Measurements from ENCODE around the gene OMA1.
A peak's percentile ranks its signal among the peaks of the same experiment; 100 is the strongest.
"Not testable (repeated sequence)": the region's sequence is repeated elsewhere in the genome, so short reads cannot be mapped to it uniquely, and the experiment has no call there.

The OMA1 gene

DNA sequence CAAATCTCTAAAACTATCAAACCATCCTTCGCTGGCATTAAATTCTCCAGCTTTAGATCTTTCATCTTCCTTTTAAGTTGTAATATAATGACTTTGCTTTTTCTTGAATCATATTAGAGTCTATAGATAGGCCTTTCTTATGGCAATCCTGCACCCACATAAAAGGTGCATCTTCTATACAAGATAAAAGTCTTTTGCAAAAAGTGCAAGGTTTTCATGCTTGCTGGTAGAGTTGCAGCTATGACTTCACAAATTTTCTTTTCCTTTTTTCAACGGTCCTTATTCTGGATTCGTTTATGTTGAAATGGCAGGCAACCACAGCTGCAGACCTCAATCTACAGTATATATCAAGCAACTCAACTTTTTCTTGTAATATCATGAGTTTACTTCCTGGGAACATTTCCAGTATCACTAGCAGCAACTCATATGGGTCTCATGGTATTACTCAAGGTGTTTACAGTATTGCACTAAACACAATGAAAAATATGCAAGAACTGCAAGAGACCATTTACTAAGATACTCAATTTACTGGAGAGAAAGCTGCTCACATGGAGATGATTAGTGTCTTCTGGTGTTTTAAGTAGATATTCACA, 22.1 kb downstream of the OMA1 start:
- no peak for DNase-seq

- peak; percentile 25 for DNase-seq
These were observed 30.6 kb downstream of the OMA1 start for GRCh38 chr1:58515794-58516401.

- DNase-seq, result no peak
These were observed 32.6 kb downstream of the OMA1 start for GRCh38 chr1:58513956-58514355.

DNA sequence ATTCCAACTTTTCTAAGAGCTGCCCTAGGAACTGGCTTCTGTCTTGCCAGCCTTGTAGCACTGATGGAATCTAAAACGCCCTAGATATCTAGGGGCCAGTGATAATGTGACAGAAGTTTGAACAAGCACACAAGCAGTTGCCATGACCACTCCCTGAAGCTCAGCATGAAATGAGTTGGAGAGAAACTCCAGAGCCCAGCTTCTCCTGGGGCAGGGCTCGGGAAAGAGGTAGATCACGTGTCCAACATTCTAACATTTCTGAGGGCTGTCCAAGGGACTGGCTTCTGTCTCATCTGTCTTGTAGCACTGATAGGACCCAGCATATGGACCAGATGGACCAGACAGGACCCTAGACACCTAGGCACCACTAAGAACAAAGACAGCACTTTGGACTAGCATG, 37.9 kb downstream of the OMA1 start:
- no peak for DNase-seq

GRCh38 chr1:58505286-58505685, 41.2 kb downstream of the OMA1 start:
- DNase-seq, result no peak

- no peak for DNase-seq
These were observed 44.0 kb downstream of the OMA1 start for GRCh38 chr1:58502519-58502918.

- DNase-seq, result no peak
These were observed 46.5 kb downstream of the OMA1 start for GRCh38 chr1:58500043-58500442.

- no peak for DNase-seq
These were observed 49.0 kb downstream of the OMA1 start for GRCh38 chr1:58497499-58497898.

DNA sequence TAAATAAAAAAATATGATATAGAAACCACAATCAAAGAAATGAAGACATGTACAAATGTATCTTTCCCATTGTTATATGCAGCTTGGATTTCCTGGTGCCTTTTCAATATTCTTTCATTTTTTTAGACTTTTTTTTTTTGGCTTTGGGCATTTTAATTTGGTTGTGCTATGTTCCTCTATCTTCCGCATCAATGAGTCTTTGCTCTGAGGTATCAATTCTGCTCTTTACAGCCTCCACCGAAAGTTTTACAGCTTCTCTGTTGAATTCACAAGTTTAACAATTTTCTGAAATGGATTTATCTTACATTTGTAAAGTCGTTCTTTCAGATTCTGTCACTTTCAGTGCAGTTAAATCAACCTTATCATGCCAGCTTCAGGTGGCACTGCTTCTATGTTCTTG, 50.5 kb downstream of the OMA1 start:
- no peak for DNase-seq

GRCh38 chr1:58488914-58489313, 57.6 kb downstream of the OMA1 start:
- DNase-seq, result not testable (repeated sequence)

- DNase-seq, result no peak
These were observed 59.5 kb downstream of the OMA1 start for GRCh38 chr1:58487002-58487401.

GRCh38 chr1:58481962-58482361, 64.6 kb downstream of the OMA1 start:
- no peak for DNase-seq

DNA sequence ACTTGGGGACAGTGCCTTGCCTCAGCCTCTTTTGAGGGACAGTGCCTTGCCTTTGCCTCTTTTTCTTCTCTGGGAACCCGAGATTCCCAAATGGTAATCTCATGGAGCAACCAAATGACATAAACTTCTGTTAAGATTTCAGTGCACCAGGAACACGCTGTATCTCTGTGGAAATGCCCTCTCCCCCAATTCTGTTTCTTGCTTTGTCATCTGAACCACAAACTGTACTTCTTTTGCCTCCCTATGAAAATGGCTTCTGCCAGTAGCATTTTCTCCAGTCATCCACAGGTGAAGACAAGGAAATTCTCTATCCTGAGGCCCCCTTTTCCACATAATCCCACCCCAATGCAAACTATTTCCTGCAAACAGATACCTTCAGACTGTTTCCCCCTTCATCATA, 66.3 kb downstream of the OMA1 start:
- no peak for DNase-seq

DNA sequence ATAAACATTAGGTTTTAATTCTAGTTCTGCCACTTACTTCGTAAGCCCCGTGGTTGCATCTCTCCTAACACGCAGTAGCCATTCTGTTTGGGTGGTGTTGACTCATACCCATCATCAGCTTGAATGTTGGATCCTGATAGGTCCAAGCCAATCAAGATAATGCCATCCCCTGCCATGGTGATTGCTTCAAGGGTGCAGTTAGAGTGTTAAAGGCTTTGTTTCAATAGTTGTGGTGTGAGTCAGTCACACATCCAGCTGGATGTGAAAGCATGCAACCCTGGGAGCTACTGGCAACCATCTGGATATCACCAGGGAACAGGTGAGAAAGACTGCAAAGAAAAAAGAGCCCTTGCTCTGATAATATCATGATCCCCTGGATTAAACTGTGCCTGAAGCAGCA, 69.1 kb downstream of the OMA1 start:
- DNase-seq, result peak; percentile 62

- no peak for DNase-seq
These were observed 70.3 kb downstream of the OMA1 start for GRCh38 chr1:58476179-58476578.

DNA sequence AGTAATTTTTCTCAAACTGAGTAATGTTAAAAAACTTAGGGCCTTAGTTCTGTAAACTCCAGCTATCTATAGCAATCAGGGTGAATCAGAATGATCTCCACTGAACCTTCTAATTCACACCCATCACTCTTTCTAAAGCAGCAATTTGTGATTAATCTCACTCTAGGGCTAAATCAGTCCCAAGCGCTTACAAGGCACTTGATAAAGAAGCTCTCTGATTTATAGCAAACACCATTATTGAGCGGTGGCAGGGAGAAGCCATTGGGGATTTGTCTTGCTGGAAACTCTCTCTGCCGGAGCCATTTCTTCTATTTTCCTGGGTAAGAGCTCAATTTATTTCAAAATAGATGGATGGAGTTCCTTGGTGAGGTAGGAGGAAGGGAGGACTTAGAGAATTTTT, 77.0 kb downstream of the OMA1 start:
- no peak for DNase-seq

DNA sequence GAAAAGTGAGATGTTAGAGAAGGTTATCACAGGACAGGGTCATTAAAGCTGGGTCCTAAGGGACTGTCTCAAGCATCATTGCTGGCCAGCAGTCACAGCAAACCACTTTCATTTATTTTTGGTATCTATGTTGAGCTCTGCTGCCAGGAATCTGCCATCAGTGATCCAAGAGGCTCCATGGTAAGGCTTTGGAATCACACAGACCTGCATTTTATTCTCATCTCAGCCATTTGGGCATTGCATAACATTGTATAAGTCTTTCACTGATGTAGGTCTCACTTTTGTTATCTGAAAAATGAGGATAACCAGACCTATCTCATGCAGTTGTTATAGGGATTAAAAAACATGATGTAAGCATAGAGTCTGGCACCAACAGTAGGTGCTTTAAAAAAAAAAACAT, 77.5 kb downstream of the OMA1 start:
- no peak for DNase-seq

DNA sequence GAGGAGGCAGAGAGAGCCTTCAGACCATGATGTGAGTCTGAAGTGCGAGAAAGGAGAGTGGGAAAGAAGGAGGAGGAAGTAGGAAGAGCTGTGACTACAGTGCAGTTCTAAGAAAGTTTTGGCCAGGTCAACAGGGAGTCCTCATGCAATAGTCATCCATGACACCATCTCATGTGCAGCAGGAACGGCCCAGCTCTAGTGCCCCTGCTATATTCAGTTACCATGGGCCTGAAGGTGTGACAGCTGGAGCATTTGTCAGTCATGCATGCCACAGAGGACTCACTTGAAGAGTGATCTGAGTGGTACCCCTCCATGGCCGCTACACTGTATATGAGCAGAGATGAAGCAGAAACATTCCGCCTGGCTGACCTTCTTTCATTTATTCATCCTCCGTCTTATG, 77.9 kb downstream of the OMA1 start:
- no peak for DNase-seq

DNA sequence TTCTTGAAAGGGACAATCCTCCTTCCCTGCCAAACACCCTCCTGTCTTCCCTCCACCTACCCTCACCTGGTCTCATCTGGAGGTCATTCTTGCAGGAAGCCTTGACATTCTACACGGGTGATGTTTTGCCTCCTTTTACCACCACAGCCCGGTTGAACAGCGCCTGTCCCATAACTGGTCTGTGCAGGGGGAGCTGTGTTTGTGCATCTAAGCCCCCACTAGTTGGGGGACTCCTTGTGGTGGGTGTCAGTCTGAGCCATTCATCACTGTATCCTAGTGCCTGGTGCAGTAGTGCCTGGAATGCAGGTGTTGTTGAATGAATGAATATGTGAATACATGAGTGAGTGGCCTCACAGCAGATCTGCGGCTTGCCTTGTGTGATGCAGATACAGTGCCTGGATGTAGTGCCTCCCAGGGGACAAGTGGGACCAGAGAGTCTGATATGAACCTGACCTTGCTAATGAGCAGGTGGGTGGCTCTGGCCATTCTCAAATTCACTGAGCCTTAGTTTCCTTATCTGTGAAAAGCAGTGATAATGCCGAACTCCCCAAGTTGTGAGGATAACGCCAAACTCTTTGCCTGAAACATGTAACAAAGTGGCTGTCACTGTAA, 79.8 kb downstream of the OMA1 start:
- DNase-seq, result no peak

GRCh38 chr1:58465825-58466629, 80.5 kb downstream of the OMA1 start:
- no peak for DNase-seq

DNA sequence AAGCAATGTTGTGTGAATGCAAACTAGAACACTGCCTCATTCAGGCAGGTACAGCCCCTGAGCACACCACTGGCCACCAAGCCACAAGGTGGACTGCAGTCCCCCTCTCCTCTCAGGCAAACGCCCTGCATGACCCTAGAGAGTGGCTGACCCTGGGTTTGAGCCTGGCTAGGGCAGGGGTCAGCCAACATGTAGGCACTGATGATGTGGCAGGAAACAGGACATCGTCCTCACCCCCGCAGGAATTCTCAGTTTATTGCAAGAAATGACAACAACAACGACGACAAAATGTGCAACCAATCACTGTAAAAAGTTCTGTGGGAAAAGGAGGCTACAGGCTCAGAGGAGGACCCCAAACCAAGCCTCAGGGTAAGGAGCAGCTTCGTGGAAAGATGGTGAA, 81.3 kb downstream of the OMA1 start:
- no peak for DNase-seq

DNA sequence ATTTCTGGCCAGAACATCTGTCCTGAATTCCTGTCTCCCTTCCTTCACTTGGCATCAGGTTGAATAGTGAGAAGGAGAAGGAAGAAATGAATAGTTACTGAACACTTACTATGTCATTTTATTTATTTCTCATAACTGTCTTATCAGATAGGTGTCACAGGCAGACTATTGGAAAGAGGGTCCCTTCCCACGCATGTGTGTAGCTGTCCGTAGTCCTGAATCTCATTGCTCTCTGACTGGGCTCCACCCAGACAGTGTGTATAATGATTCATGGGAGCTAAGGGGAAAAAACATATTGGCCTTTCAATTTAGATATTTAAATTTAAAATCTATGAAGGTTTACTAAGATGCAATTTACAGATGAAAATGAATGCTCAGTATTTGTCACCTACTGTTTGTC, 86.1 kb downstream of the OMA1 start:
- peak; percentile 33 for DNase-seq

GRCh38 chr1:58459911-58460310, 86.6 kb downstream of the OMA1 start:
- DNase-seq, result no peak

GRCh38 chr1:58457023-58457635, 89.4 kb downstream of the OMA1 start:
- DNase-seq, result no peak
